NOMO-1 treated with dmso at 0.1 percent for 144 hours (cell line): Measurements from ENCODE around the gene SCART1.
"Not testable (repeated sequence)": the region's sequence is repeated elsewhere in the genome, so short reads cannot be mapped to it uniquely, and the experiment has no call there.

Experiments
- DNase-seq: peaks from one replicate; lab custom pipeline; 2025; ENCODE audit not compliant: unreplicated experiment; lab: John Stamatoyannopoulos, UW

Gene SCART1

DNA sequence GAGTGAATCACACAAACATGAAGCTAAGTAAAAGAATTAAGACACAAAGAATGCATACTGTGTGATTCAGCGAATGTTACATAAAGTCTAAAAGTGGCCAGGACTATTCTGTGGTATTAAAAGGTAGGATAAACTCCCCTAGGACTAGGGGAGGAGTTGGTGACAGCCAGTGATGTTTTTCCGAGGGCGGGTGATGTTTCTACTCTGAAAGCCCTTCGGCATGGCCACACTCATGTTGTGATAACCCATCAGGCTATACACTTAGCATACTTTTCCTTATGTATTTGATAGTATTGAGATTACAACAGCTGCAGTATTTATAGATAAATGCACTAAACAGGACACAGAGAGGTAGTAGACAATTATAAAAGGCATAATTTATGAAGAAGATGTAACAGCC is 57.7 kb downstream of the SCART1 start:
- no peak for DNase-seq

DNA sequence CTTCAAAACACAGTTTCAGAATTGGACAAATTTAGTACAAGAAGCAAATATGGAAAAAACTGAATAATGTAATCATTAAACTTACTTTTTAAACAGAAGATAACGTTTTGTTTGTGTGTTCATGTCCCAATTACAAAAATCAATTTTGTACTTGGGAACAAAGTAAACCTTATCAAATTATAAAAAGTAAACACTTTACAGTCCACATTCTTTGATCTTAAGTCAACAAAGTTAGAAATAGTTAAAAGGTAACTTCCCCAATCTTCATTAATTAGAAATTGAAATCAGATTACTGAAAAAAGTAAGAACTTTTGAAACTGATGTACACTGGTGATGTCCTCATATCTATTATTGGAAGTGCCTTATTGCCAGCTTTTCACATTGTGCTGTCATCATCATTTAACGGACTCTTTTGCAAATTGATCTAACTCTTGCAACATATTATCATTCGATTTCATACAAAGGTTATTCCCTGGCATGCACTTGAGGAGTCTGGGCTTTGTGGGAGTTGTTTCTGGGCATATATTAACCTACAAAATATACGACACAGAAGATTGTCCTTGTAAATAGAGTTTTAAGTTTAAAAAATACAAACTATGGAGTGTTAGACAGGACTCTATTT is 58.3 kb downstream of the SCART1 start:
- no peak for DNase-seq

DNA sequence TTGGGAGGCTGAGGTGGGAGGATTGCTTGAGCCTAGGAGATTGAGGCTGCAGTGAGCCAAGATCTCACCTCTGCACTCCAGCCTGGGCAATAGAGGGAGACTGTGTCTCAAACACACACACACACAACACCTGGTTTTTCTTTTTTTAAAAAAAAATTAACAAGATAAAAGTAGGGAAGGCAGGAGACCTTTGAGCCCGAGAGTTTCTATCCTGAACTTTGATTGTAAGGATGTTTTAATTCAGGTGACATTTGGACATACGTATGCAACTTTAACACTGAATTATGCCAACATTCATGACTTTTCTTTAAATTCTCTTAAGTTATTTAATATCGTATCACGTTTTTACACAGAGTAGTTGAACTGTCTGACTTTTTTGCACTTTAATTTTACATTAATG is 61.7 kb downstream of the SCART1 start:
- DNase-seq: no peak

DNA sequence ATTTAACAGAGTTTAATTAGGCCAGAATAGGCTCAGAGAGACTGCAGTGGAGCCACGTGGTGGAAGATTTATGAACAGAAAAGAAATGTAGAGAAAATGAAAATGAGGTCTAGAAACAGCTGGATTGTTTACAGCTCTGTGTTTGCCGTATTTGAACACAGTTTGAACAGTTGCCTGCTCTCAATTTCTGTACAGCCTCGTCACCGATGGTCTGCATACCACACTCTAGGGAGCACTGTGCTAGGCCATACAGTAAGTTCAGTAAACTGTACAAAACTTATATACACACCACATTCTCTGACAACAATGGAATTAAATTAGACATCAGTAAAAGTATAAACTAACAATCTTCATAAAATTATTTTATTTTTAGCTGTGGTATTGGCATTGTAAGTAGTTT is 62.3 kb downstream of the SCART1 start:
- no peak for DNase-seq

DNA sequence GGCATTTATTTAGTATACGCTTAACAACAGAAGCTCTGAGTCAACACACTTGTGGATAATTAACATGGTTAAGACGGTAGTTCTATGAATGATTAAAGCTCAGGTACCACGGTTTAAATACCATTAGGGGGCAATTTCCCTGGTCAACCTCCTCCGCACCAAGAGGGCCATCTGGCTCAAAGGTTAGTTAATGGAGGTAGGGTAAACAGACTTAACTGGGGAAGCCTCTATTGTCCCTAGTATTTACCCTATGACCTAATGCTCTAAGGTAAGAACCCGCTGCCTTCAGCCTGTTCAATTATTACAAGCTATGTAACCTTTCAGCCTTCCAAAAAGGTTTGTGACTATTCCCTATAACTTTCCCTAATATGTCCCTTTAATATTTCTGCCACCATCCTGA is 64.8 kb downstream of the SCART1 start:
- DNase-seq: not testable (repeated sequence)
